GM18951 (cell line): ENCODE measurements around the gene QSOX2.

ENCODE experiments used
- POLR2A ChIP-seq: IDR thresholded peaks from 4 replicates; pipeline ENCODE4 v1.6.1; 2011; ENCODE audit warnings: mild to moderate bottlenecking; ENCODE audit not compliant: insufficient read length, insufficient read depth; ENCODE audit errors: extremely low read depth
- in situ Hi-C: fragments of 300-500 bp; cut with MboI; formaldehyde crosslinking; loops from one replicate; pipeline ENCODE4 v1.12.0; 2022; ENCODE audit warnings: low sequenced_read_pairs, mixed read lengths, inconsistent platforms; ENCODE audit not compliant: unreplicated experiment

QSOX2 gene

GRCh38 chr9:136277746-136278145 lies 32.1 kb upstream of the QSOX2 start:
- in situ Hi-C loops: no loop called here
- TF ChIP-seq POLR2A: no peak

- in situ Hi-C loops: no loop called here
- TF ChIP-seq POLR2A: no peak
Observed at GRCh38 chr9:136276716-136277115, 31.1 kb upstream of the QSOX2 start.

DNA sequence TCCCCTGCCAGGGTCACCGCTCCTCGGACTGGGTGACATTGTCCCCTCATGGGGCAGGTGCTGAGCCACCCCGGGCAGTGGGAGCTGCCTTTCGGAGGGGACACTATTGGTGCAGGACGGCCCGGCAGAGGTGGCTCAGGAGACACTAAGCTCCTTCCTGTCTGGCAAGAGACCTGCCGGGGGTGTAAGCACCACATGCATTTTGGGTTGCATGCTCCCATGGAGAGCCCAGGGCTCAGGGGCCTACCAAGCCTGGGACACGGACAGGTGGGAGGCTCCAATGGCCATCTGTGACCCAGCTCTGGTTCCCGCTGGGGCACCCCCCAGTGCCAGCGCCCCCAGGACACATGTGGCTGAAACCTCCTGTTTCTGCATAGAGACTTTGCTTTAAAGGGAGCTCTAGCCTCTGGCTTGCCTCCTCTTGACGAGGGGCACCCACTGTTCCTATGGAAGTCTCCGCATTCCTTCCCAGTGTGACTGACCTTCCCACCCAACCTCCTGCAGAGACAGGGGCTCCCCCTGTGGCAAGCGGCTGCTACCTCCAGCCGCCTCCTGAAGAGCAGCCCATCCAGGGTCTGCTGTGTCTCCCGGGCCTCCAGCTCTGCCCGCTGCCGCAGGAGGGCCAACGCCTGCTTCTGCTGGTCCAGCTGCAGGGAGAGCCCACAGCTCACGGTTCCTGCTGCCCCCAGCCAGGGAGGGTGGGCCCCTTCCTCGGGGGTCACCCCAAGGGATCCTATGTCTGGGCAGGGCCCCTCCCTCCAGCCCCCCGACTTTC lies 30.2 kb upstream of the QSOX2 start:
- no peak for TF ChIP-seq POLR2A
- in situ Hi-C loops: no loop called here

GRCh38 chr9:136274786-136275654 lies 29.4 kb upstream of the QSOX2 start:
- no peak for TF ChIP-seq POLR2A
- in situ Hi-C loops: loop anchor here (25.0 kb wide), 1 partner anchor 113 kb away; no protein-coding TSS in a partner anchor

DNA sequence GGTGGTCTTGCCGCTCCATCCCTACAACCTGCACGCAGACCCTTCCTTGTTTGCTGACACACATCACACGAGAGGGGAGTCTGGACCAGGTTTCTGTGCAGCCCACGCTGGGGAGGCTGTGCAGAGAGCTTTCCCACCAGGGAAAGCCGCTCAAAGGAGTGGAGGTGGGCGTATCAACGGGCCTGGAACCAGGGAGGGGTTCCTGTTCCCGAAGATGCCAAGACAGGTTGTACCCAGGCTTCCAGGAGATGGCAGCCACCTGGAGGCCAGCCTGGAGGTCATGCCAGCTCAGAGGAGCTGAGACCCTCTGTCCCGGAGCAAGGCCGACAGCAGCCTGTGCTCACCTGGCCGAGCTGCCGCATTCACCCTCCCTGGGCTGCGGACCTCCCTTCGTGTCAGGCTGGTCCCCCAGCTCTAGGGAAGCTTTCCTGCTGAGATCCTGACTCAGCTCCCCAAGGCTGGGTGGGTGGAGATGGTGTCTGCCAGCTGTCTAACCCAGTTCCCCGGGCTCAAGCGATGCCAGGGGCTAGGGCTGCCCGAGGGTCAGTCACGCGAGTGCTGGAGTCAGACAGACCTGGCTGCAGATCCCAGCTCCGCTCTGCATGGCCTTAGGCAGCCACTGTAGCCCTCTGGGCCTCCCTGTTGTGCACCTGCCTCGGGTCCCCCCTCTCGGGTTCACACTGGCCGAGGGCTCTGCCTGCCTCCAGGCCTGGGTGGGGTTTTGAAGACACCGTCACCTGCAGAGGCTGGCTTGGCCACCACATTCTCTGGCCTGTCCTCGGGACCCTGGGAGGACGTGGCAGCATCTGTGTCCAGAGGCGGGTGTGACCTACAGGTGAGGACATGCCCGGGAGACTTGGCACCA lies 28.5 kb upstream of the QSOX2 start:
- no peak for TF ChIP-seq POLR2A
- in situ Hi-C loops: loop anchor here (25.0 kb wide), 1 partner anchor 112 kb away; no protein-coding TSS in a partner anchor

GRCh38 chr9:136273244-136273865 lies 27.7 kb upstream of the QSOX2 start:
- no peak for TF ChIP-seq POLR2A
- in situ Hi-C loops: loop anchor here (25.0 kb wide), 1 partner anchor 111 kb away; no protein-coding TSS in a partner anchor

DNA sequence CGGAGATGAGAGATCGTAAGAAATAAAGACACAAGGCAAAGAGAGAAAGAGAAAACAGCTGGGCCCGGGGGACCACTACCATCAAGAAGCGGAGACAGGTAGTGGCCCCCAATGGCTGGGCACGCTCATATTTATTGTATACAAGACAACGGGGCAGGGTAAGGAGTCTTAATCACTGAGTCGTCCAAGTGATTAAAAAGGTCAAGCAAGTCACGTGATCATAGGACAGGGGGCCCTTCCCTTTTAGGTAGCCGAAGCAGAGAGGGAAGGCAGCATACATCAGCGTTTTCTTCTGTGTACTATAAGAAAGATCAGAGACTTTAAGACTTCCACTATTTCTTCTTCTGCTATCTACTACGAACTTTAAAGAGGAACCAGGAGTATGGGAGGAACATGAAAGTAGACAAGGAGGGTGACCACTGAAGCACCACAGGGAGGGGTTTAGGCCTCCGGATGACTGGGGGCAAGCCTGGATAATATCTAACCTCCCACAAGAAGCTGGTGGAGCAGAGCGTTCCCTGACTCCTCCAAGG lies 24.6 kb upstream of the QSOX2 start:
- TF ChIP-seq POLR2A: no peak
- in situ Hi-C loops: loop anchor here (25.0 kb wide), 1 partner anchor 108 kb away; no protein-coding TSS in a partner anchor

GRCh38 chr9:136268735-136269134 lies 23.1 kb upstream of the QSOX2 start:
- TF ChIP-seq POLR2A: no peak
- in situ Hi-C loops: loop anchor here (25.0 kb wide), 1 partner anchor 106 kb away; no protein-coding TSS in a partner anchor

DNA sequence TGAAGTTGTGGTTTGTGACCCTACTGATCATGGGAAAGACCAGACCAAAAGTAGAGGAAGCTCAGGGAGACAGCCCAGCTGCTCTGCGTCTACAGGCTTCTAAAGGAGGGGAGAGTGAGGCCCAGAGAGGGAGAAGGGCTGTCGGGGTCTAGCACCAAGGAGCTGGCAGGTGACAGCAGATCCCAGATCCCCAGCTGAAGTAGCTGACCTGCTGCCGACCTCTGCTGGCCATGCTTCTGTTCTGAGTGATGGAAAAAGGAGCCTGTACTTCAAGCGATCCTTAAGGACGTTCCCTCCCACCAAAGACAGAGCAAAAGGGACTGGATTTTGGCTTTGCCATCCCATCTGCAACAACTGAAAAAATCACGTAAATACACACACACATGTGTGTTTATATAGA lies 22.7 kb upstream of the QSOX2 start:
- no peak for TF ChIP-seq POLR2A
- in situ Hi-C loops: loop anchor here (25.0 kb wide), 1 partner anchor 106 kb away; no protein-coding TSS in a partner anchor

DNA sequence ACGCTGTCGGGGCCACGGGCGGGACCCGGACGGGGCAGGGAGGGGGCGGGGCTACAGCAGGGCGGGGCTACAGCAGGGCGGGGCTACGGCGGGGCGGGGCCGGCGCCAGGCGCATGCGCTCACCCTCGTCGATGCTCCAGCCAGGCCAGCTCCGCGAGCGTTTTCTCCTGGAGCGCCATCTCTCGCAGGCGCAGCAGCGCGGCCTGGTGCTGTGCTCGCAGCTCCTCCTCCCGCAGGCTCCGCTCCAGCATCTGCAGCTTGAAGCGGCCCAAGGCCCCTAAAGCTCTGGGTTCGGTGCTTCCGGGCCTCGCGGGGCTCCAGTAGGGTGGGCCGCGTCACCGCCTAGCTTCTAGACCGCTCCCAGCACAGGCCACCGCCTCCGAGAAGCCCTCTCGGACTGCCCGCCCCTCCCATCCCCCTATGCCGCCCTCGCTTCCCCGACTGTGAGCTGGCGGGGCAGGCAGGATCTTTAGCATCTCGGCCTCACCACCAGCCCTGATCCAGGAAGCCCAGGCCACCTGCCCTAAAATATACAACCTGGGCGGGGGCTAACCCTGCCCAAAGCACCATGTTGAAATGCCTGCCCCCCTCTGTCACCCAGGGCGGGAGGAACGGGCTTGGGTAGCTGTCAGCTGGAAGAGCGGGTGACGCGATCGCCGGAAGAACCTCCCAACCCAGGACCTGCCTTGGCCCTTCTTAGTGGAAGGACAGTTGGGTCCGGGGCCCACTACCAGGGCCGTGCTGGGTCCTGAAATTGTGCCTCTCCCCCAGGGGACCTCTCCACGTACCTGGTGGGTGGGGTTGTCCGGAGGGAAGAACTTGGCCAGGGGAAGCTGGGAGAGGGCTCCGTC lies 21.9 kb upstream of the QSOX2 start:
- in situ Hi-C loops: loop anchor here (25.0 kb wide), 1 partner anchor 105 kb away; no protein-coding TSS in a partner anchor
- peak; percentile 74 for TF ChIP-seq POLR2A

DNA sequence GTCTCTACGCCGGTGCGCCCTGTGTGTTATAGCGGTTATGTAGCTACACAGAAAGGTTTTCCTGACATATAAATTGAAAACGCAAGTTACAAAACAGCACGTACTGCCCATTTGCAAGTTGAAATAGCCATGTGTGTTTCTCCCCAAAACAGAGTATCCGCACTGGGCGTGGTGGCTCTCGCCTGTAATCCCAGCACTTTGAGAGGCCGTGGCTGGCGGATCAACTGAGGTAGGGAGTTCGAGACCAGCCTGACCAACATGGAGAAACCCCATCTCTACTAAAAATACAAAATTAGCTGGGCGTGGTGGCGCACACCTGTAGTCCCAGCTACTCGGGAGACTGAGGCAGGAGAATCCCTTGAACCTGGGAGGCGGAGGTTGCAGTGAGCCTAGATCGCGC lies 21.0 kb upstream of the QSOX2 start:
- in situ Hi-C loops: loop anchor here (25.0 kb wide), 1 partner anchor 104 kb away; no protein-coding TSS in a partner anchor
